ENCODE results near the gene KIFC3. TPM values are rescaled to one million over a fixed set of nuclear protein-coding genes. Genes with fewer than 3 reads are reported as not detected.
A peak's percentile ranks its signal among the peaks of the same experiment; 100 is the strongest.

Gene KIFC3
- polyA plus RNA-seq, 3 donors from 2014 or later, result 5.1 to 13.6 (median 12.2) TPM

GRCh38 chr16:57795431-57795878 is 6.8 kb downstream of the KIFC3 start:
- DNase-seq, result peak in 1 of 3 donors; percentile 48
- Mint-ChIP-seq H3K9me3 (no peaks in the 10 kb centered on the region), H3K4me1 (peaks cover 32% of the 10 kb centered on the region in 2 donors), H3K4me3 (no peak overlapping the region), H3K27ac (peak overlapping the region in 1 of 6 donors; percentile 21), H3K36me3 (peaks cover 3 to 6% (median 5%) of the 10 kb centered on the region in 3 donors), H3K27me3 (ENCODE audit: low read depth in 3 of 3) (peaks cover 0 to under 1% (median 0%) of the 10 kb centered on the region in 3 donors)

GRCh38 chr16:57794849-57795430 is 7.4 kb downstream of the KIFC3 start:
- H3K4me3 Mint-ChIP-seq, result no peak overlapping the region

GRCh38 chr16:57791893-57792461 is 10.3 kb downstream of the KIFC3 start:
- Mint-ChIP-seq H3K27ac (peak overlapping the region in 3 of 6 donors; percentile 45 to 54 (median 50)), H3K4me3 (peak overlapping the region in 1 of 5 donors; percentile 7), H3K27me3 (ENCODE audit: low read depth in 3 of 3) (no peaks in the 10 kb centered on the region), H3K9me3 (no peaks in the 10 kb centered on the region), H3K4me1 (peaks cover 12 to 13% of the 10 kb centered on the region in 2 donors), H3K36me3 (peaks cover 8 to 10% (median 10%) of the 10 kb centered on the region in 3 donors)
- no peak for DNase-seq

More at GRCh38 chr16:57794849-57795430, 7.4 kb downstream of the KIFC3 start:
- no peak for DNase-seq
- no peaks in the 10 kb centered on the region for H3K27me3 Mint-ChIP-seq (ENCODE audit: low read depth in 3 of 3)
- H3K9me3 Mint-ChIP-seq, result no peaks in the 10 kb centered on the region
- H3K4me1 Mint-ChIP-seq, result peaks cover 27% of the 10 kb centered on the region in 2 donors
- H3K36me3 Mint-ChIP-seq, result peaks cover 3 to 6% (median 5%) of the 10 kb centered on the region in 3 donors
- H3K27ac Mint-ChIP-seq, result no peak overlapping the region

GRCh38 chr16:57791195-57791892 is 10.9 kb downstream of the KIFC3 start:
- H3K27ac Mint-ChIP-seq, result no peak overlapping the region
- H3K27me3 Mint-ChIP-seq (ENCODE audit: low read depth in 3 of 3), result no peaks in the 10 kb centered on the region
- H3K4me1 Mint-ChIP-seq, result peaks cover 12% of the 10 kb centered on the region in 2 donors
- H3K9me3 Mint-ChIP-seq, result no peaks in the 10 kb centered on the region
- H3K4me3 Mint-ChIP-seq, result peak overlapping the region in 1 of 5 donors; percentile 7
- DNase-seq, result no peak
- peaks cover 7 to 10% (median 8%) of the 10 kb centered on the region in 3 donors for H3K36me3 Mint-ChIP-seq

GRCh38 chr16:57788951-57789350 is 13.3 kb downstream of the KIFC3 start:
- Mint-ChIP-seq H3K4me3 (no peak overlapping the region), H3K27ac (no peak overlapping the region), H3K4me1 (peaks cover 10 to 12% of the 10 kb centered on the region in 2 donors), H3K36me3 (peaks cover 8 to 11% (median 10%) of the 10 kb centered on the region in 3 donors), H3K27me3 (ENCODE audit: low read depth in 3 of 3) (peaks cover 0 to under 1% (median 0%) of the 10 kb centered on the region in 3 donors), H3K9me3 (no peaks in the 10 kb centered on the region)
- no peak for DNase-seq

- no peak overlapping the region for H3K4me3 Mint-ChIP-seq
- peaks cover 10 to 12% of the 10 kb centered on the region in 2 donors for H3K4me1 Mint-ChIP-seq
- H3K27me3 Mint-ChIP-seq (ENCODE audit: low read depth in 3 of 3), result peaks cover 0 to 2% (median 0%) of the 10 kb centered on the region in 3 donors
- H3K9me3 Mint-ChIP-seq, result no peaks in the 10 kb centered on the region
- H3K27ac Mint-ChIP-seq, result no peak overlapping the region
- H3K36me3 Mint-ChIP-seq, result peaks cover 8 to 11% (median 10%) of the 10 kb centered on the region in 3 donors
- no peak for DNase-seq
Measured at GRCh38 chr16:57788252-57788841, 13.9 kb downstream of the KIFC3 start.

GRCh38 chr16:57787519-57787905 is 14.8 kb downstream of the KIFC3 start:
- DNase-seq, result no peak
- Mint-ChIP-seq H3K9me3 (no peaks in the 10 kb centered on the region), H3K36me3 (peaks cover 10 to 13% (median 11%) of the 10 kb centered on the region in 3 donors), H3K27me3 (ENCODE audit: low read depth in 3 of 3) (peaks cover 0 to 2% (median 0%) of the 10 kb centered on the region in 3 donors), H3K4me1 (peaks cover 10 to 12% of the 10 kb centered on the region in 2 donors), H3K4me3 (no peak overlapping the region), H3K27ac (no peak overlapping the region)

GRCh38 chr16:57786632-57787518 is 15.4 kb downstream of the KIFC3 start:
- peaks cover 0 to 2% (median 0%) of the 10 kb centered on the region in 3 donors for H3K27me3 Mint-ChIP-seq (ENCODE audit: low read depth in 3 of 3)

GRCh38 chr16:57785924-57786323 is 16.4 kb downstream of the KIFC3 start:
- Mint-ChIP-seq H3K4me1 (peaks cover 0 to 1% of the 10 kb centered on the region in 2 donors), H3K27me3 (ENCODE audit: low read depth in 3 of 3) (peaks cover 0 to 2% (median 0%) of the 10 kb centered on the region in 3 donors), H3K27ac (no peak overlapping the region), H3K36me3 (peaks cover 6 to 13% (median 8%) of the 10 kb centered on the region in 3 donors), H3K9me3 (no peaks in the 10 kb centered on the region), H3K4me3 (no peak overlapping the region)
- DNase-seq, result no peak

More at GRCh38 chr16:57786632-57787518, 15.4 kb downstream of the KIFC3 start:
- Mint-ChIP-seq H3K9me3 (no peaks in the 10 kb centered on the region), H3K4me3 (no peak overlapping the region), H3K4me1 (peaks cover 6 to 7% of the 10 kb centered on the region in 2 donors), H3K36me3 (peaks cover 6 to 13% (median 8%) of the 10 kb centered on the region in 3 donors), H3K27ac (no peak overlapping the region)
- DNase-seq, result no peak

- H3K36me3 Mint-ChIP-seq, result peaks cover 6 to 13% (median 8%) of the 10 kb centered on the region in 3 donors
- H3K4me3 Mint-ChIP-seq, result no peak overlapping the region
- DNase-seq, result no peak
- H3K9me3 Mint-ChIP-seq, result no peaks in the 10 kb centered on the region
- H3K4me1 Mint-ChIP-seq, result peaks cover 0 to 1% of the 10 kb centered on the region in 2 donors
- no peak overlapping the region for H3K27ac Mint-ChIP-seq
- H3K27me3 Mint-ChIP-seq (ENCODE audit: low read depth in 3 of 3), result peaks cover 0 to 2% (median 0%) of the 10 kb centered on the region in 3 donors
Measured at GRCh38 chr16:57785385-57785784, 16.9 kb downstream of the KIFC3 start.

- Mint-ChIP-seq H3K36me3 (peaks cover 4 to 11% (median 6%) of the 10 kb centered on the region in 3 donors), H3K4me3 (no peak overlapping the region), H3K27ac (no peak overlapping the region), H3K9me3 (no peaks in the 10 kb centered on the region), H3K4me1 (peaks cover 0 to under 1% of the 10 kb centered on the region in 2 donors), H3K27me3 (ENCODE audit: low read depth in 3 of 3) (peaks cover 0 to 2% (median 0%) of the 10 kb centered on the region in 3 donors)
- DNase-seq, result no peak
Measured at GRCh38 chr16:57784334-57784733, 18.0 kb downstream of the KIFC3 start.

- H3K4me1 Mint-ChIP-seq, result no peaks in the 10 kb centered on the region
- peaks cover 4 to 13% (median 8%) of the 10 kb centered on the region in 3 donors for H3K36me3 Mint-ChIP-seq
- peaks cover 0 to 2% (median 0%) of the 10 kb centered on the region in 3 donors for H3K27me3 Mint-ChIP-seq (ENCODE audit: low read depth in 3 of 3)
- H3K9me3 Mint-ChIP-seq, result no peaks in the 10 kb centered on the region
- no peak overlapping the region for H3K4me3 Mint-ChIP-seq
- H3K27ac Mint-ChIP-seq, result no peak overlapping the region
- DNase-seq, result no peak
Measured at GRCh38 chr16:57783883-57784282, 18.4 kb downstream of the KIFC3 start.

- DNase-seq, result no peak
- Mint-ChIP-seq H3K9me3 (no peaks in the 10 kb centered on the region), H3K27me3 (ENCODE audit: low read depth in 3 of 3) (peaks cover 0 to 2% (median 0%) of the 10 kb centered on the region in 3 donors), H3K4me3 (no peak overlapping the region), H3K36me3 (peaks cover 4 to 17% (median 13%) of the 10 kb centered on the region in 3 donors), H3K27ac (peak overlapping the region in 1 of 6 donors; percentile 35), H3K4me1 (no peaks in the 10 kb centered on the region)
Measured at GRCh38 chr16:57783116-57783515, 19.2 kb downstream of the KIFC3 start.

Data from immature natural killer cell (primary cell).